MM.1S (cell line): ENCODE results near the gene ZNF738.

Source experiments
- DNase-seq: peaks from one replicate; pipeline ENCODE4 v3.0.0-alpha.2; 2015
- H2AFZ ChIP-seq: fragments of 300-600 bp; sonication (generic); 2 replicates; pipeline ENCODE4 v1.6.0; 2016; ENCODE audit warnings: antibody characterized with exemption, low read length
- H3F3A ChIP-seq: fragments of 300-600 bp; sonication (generic); 2 replicates; pipeline ENCODE4 v1.6.1; 2016; ENCODE audit warnings: mild to moderate bottlenecking, antibody characterized with exemption, low read length, moderate library complexity, mixed read lengths; ENCODE audit not compliant: insufficient read depth
- H3K27ac ChIP-seq: fragments of 300-600 bp; sonication (generic); 2 replicates; pipeline ENCODE4 v1.5.1; 2016; ENCODE audit warnings: mild to moderate bottlenecking, low read length
- H3K27me3 ChIP-seq: fragments of 300-600 bp; sonication (generic); replicated peaks from 2 replicates; pipeline ENCODE4 v1.6.0; 2016; ENCODE audit warnings: low read length; ENCODE audit not compliant: insufficient read depth
- H3K36me3 ChIP-seq: fragments of 300-600 bp; sonication (generic); replicated peaks from 2 replicates; pipeline ENCODE4 v1.6.1; 2016; ENCODE audit warnings: mild to moderate bottlenecking, low read length, mixed read lengths; ENCODE audit not compliant: insufficient read depth
- H3K4me1 ChIP-seq: fragments of 300-600 bp; sonication (generic); 2 replicates; pipeline ENCODE4 v1.6.1; 2016; ENCODE audit warnings: low read length, mixed read lengths
- H3K4me2 ChIP-seq: fragments of 300-600 bp; sonication (generic); 2 replicates; pipeline ENCODE4 v1.6.0; 2016; ENCODE audit warnings: low read depth, low read length
- H3K4me3 ChIP-seq: fragments of 300-600 bp; sonication (generic); 2 replicates; pipeline ENCODE4 v1.5.1; 2016; ENCODE audit warnings: low read length, mixed read lengths
- H3K79me2 ChIP-seq: fragments of 300-600 bp; sonication (generic); 2 replicates; pipeline ENCODE4 v1.6.1; 2016; ENCODE audit warnings: mixed run types, low read length, mixed read lengths
- H3K9ac ChIP-seq: fragments of 300-600 bp; sonication (generic); 2 replicates; pipeline ENCODE4 v1.6.1; 2016; ENCODE audit warnings: low read length, mixed read lengths
- H3K9me2 ChIP-seq: fragments of 300-600 bp; sonication (generic); replicated peaks from 2 replicates; pipeline ENCODE4 v1.6.1; 2016; ENCODE audit warnings: mild to moderate bottlenecking, low read length, mixed read lengths; ENCODE audit not compliant: insufficient read depth
- H3K9me3 ChIP-seq: fragments of 300-600 bp; sonication (generic); replicated peaks from 2 replicates; pipeline ENCODE4 v1.6.1; 2016; ENCODE audit warnings: mild to moderate bottlenecking, low read length, mixed read lengths; ENCODE audit not compliant: insufficient read depth
- H4K20me1 ChIP-seq: fragments of 300-600 bp; sonication (generic); 2 replicates; pipeline ENCODE4 v1.6.1; 2016; ENCODE audit warnings: mild to moderate bottlenecking, low read length, moderate library complexity, mixed read lengths; ENCODE audit not compliant: insufficient read depth
- CTCF ChIP-seq: fragments of 300-600 bp; sonication (generic); IDR thresholded peaks from 2 replicates; pipeline ENCODE4 v1.5.1; 2016; ENCODE audit warnings: antibody characterized with exemption, low read length, mixed read lengths
- EZH2 ChIP-seq: fragments of 300-600 bp; sonication (generic); optimal IDR thresholded peaks from 2 replicates; pipeline ENCODE3; 2017; ENCODE audit warnings: low read depth, mild to moderate bottlenecking, antibody characterized with exemption, low read length, mixed read lengths
- EZH2phosphoT487 ChIP-seq: fragments of 300-600 bp; sonication (generic); IDR thresholded peaks from 2 replicates; pipeline ENCODE4 v1.6.1; 2018; ENCODE audit warnings: antibody characterized with exemption, low read length

Gene ZNF738

GRCh38 chr19:21398851-21399250 is 40.1 kb downstream of the ZNF738 start:
- Histone ChIP-seq H3K4me1 (no peaks in the 10 kb centered on the region), H3K79me2 (peaks cover 16% of the 10 kb centered on the region), H3K36me3 (peaks cover 3% of the 10 kb centered on the region; the same call in 1 of the 2 replicates), H4K20me1 (no peaks in the 10 kb centered on the region), H3K27ac (no peak overlapping the region), H3K4me2 (no peak overlapping the region), H3K9ac (no peak overlapping the region), H3K27me3 (no peaks in the 10 kb centered on the region), H3K9me3 (no peaks in the 10 kb centered on the region), H3F3A (no peaks in the 10 kb centered on the region), H3K9me2 (no peaks in the 10 kb centered on the region), H2AFZ (no peak overlapping the region), H3K4me3 (no peak overlapping the region)
- no peak for DNase-seq
- no peak for TF ChIP-seq EZH2phosphoT487
- no peak for TF ChIP-seq EZH2
- no peak for TF ChIP-seq CTCF

- H3K9me2 ChIP-seq: no peaks in the 10 kb centered on the region
- H3K27ac ChIP-seq: no peak overlapping the region
- H3K9me3 ChIP-seq: no peaks in the 10 kb centered on the region
- H2AFZ ChIP-seq: no peak overlapping the region
- no peaks in the 10 kb centered on the region for H3K27me3 ChIP-seq
- H3F3A ChIP-seq: no peaks in the 10 kb centered on the region
- no peaks in the 10 kb centered on the region for H3K4me1 ChIP-seq
- no peak overlapping the region for H3K9ac ChIP-seq
- no peak for DNase-seq
- H4K20me1 ChIP-seq: no peaks in the 10 kb centered on the region
- no peak overlapping the region for H3K4me2 ChIP-seq
- peaks cover 12% of the 10 kb centered on the region for H3K79me2 ChIP-seq
- TF ChIP-seq EZH2 (no peak), EZH2phosphoT487 (no peak), CTCF (no peak)
- H3K36me3 ChIP-seq: peaks cover 3% of the 10 kb centered on the region; the same call in 1 of the 2 replicates
- H3K4me3 ChIP-seq: no peak overlapping the region
Observed at GRCh38 chr19:21402303-21402985, 43.6 kb downstream of the ZNF738 start.

GRCh38 chr19:21410166-21410565 is 51.4 kb downstream of the ZNF738 start:
- no peaks in the 10 kb centered on the region for H3K27me3 ChIP-seq
- H3K4me2 ChIP-seq: no peak overlapping the region
- DNase-seq: no peak
- no peaks in the 10 kb centered on the region for H3K4me1 ChIP-seq
- no peaks in the 10 kb centered on the region for H3F3A ChIP-seq
- H2AFZ ChIP-seq: no peak overlapping the region
- H3K4me3 ChIP-seq: no peak overlapping the region
- H3K9me2 ChIP-seq: no peaks in the 10 kb centered on the region
- H3K79me2 ChIP-seq: no peaks in the 10 kb centered on the region
- H3K9me3 ChIP-seq: no peaks in the 10 kb centered on the region
- H3K36me3 ChIP-seq: no peaks in the 10 kb centered on the region
- no peak for TF ChIP-seq CTCF
- TF ChIP-seq EZH2phosphoT487: no peak
- no peak for TF ChIP-seq EZH2
- no peak overlapping the region for H3K27ac ChIP-seq
- H3K9ac ChIP-seq: no peak overlapping the region
- H4K20me1 ChIP-seq: no peaks in the 10 kb centered on the region
